Heart right ventricle (tissue), 16 donors: Measurements from ENCODE around the gene UBE2C. TPM values are rescaled to one million over a fixed set of nuclear protein-coding genes. Genes with fewer than 3 reads are reported as not detected.

Experiments
- ATAC-seq, 8 donors: fragments of 200-7000 bp; cut with Tn5 transposase; one replicate each; pipeline ENCODE4 v1.9.1; 2020; ENCODE audit warnings: mild to moderate bottlenecking in 8 of 8, moderate library complexity in 8 of 8, moderate number of reproducible peaks in 1 of 8
- DNase-seq, 2 donors: peaks; one replicate each; pipeline ENCODE4 v3.0.0-alpha.2; 2020
- H3K27ac ChIP-seq, 10 donors: fragments of 200-600 bp; sonication (generic) in 2 of 10; one replicate each; pipeline versions ENCODE4 v1.5.0 to v1.8.0; 2020 to 2022; ENCODE audit warnings: mild to moderate bottlenecking in 3 of 10
- H3K27me3 ChIP-seq, 7 donors: fragments of 200-600 bp; one replicate each; pipeline ENCODE4 v1.8.0; 2021 to 2022; ENCODE audit warnings: mild to moderate bottlenecking in 2 of 7
- H3K36me3 ChIP-seq, 9 donors: fragments of 200-600 bp; sonication (generic) in 1 of 9; one replicate each; pipeline versions ENCODE4 v1.5.0 to v1.8.0; 2020 to 2022; ENCODE audit warnings: mild to moderate bottlenecking in 2 of 9
- H3K4me1 ChIP-seq, 9 donors: fragments of 200-600 bp; sonication (generic) in 1 of 9; one replicate each; pipeline versions ENCODE4 v1.5.0 to v1.8.0; 2020 to 2022; ENCODE audit warnings: mild to moderate bottlenecking in 4 of 9
- H3K4me3 ChIP-seq, 10 donors: fragments of 200-600 bp; sonication (generic) in 2 of 10; one replicate each; pipeline versions ENCODE4 v1.5.0 to v1.8.0; 2020 to 2022; ENCODE audit warnings: mild to moderate bottlenecking in 7 of 10, moderate library complexity in 2 of 10
- H3K9me3 ChIP-seq, 11 donors: fragments of 200-600 bp in 10 of 11; sonication (generic) in 2 of 11; one replicate each; pipeline versions ENCODE4 v1.5.0 to v1.8.0; 2013 to 2022; ENCODE audit warnings: mild to moderate bottlenecking in 2 of 11, control low read depth in 1 of 11, moderate library complexity in 1 of 11
- WGBS, 2 donors: extraction: QIAGEN DNeasy Blood & Tissue Kit; methylation state at CpG; one replicate each; pipeline ENCODE4 v1.1.7; 2013; ENCODE audit warnings: inconsistent platforms in 1 of 2; 5-methylcytosine and 5-hydroxymethylcytosine counted together
- intact Hi-C, 10 donors: fragments of 100-400 bp; cut with DNase I; formaldehyde crosslinking; loops; one replicate each; pipeline versions ENCODE4 v1.11.1 to v1.14.2; 2022
- polyA plus RNA-seq, 2 donors: library from polyadenylated mRNA; stranded (reverse); fragments of 200-250 nt; gene quantifications; one replicate each; pipeline ENCODE4 v1.2.3, GENCODE V29; 2013
- total RNA-seq, 10 donors: library from RNA; stranded (reverse); fragmentation: NEBNext Ultra II Directional in 3 of 10; extraction: Animal tissue kit (Norgen Biotek cat#: 25700) in 3 of 10; gene quantifications; one replicate each; pipeline versions ENCODE4 v1.2.1 to v1.2.4, GENCODE V29; 2021 to 2023
- TF ChIP-seq, protein P1 (sequence below), 9 donors: fragments of 200-600 bp; sonication (generic) in 2 of 9; IDR thresholded peaks; one replicate each; pipeline versions ENCODE4 v1.5.0 to v1.8.0; 2021 to 2022; ENCODE audit warnings: antibody characterized with exemption in 9 of 9, mild to moderate bottlenecking in 5 of 9, moderate library complexity in 1 of 9
- donor health status: Arrhythmogenic right ventricular cardiomyopathy.
- donor health status: ischemic (EF 13 %, LVEDD 7.1; RV severe dilation, severe dysfunction).
- donor health status: healthy with polysubstance abuse.
- donor health status: DM: no; HTN: yes; CAD: no.
- donor health status: DM: no; HTN: no; CAD: no.
- donor health status: ischemic (EF 25% LVEDD 6.9; RV normal size, moderate dysfunction).
- donor health status: ischemic (EF 25% LVEDD 5.7; RV mildly dilated, moderate dysfunction).
- donor health status: healthy.
- donor health status: DM: yes; HTN: yes; CAD: no.
- donor health status: Ischemic cardiomyopathy.
- donor health status: ischemic (EF 35%, LVEDD 5.7; RV mildly dilated, moderate dysfunction).
- donor health status: nonischemic (EF 11% LVEDD 7.7; RV severe dilation, severe dysfunction).
- donor health status: DM: yes; HTN: yes; CAD: no.
- donor health status: PGD.
- donor health status: ischemic (EF 29% LVEDD 5.4; RV normal size, mild dysfunction).
- donor health status: nonischemic (EF 23%, LVEDD 6.1; RV moderate dilation, normal function).

Gene UBE2C
- total and polyA plus RNA-seq, 12 donors, result 0.37 to 8.6 (median 1.1) TPM; not detected in 2

DNA sequence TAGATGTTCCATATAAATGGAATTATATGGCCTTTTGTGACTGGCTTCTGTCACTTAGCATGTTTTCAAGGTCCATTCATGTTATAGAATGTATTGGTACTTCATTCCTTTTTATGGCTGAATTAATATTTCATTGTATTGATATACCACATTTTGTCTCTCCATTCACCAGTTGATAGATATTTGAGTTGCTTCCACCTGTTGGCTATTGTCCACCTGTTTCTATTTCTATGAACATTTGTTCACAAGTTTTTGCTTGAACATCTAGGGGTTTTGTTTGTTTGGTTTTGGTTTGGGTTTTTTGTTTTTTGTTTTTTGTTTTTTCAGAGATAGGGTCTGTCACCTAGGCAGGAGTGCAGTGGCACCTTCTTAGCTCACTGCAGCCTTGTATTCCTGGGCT is 44.0 kb upstream of the UBE2C start:
- TF ChIP-seq, protein P1, sequence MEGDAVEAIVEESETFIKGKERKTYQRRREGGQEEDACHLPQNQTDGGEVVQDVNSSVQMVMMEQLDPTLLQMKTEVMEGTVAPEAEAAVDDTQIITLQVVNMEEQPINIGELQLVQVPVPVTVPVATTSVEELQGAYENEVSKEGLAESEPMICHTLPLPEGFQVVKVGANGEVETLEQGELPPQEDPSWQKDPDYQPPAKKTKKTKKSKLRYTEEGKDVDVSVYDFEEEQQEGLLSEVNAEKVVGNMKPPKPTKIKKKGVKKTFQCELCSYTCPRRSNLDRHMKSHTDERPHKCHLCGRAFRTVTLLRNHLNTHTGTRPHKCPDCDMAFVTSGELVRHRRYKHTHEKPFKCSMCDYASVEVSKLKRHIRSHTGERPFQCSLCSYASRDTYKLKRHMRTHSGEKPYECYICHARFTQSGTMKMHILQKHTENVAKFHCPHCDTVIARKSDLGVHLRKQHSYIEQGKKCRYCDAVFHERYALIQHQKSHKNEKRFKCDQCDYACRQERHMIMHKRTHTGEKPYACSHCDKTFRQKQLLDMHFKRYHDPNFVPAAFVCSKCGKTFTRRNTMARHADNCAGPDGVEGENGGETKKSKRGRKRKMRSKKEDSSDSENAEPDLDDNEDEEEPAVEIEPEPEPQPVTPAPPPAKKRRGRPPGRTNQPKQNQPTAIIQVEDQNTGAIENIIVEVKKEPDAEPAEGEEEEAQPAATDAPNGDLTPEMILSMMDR (IDR thresholded peaks at IDR 0.05), result no peak
- DNase-seq (no peak), ATAC-seq (no peak)
- no peaks in the 10 kb centered on the region for H3K36me3 ChIP-seq
- intact Hi-C loops, result loop anchor here in 2 of 10 donors (5.0 to 10.0 kb wide), 2 partner anchors 221 to 324 kb away; partner anchors contain the start of gene EPPIN (in 1 of the 2)
- no peaks in the 10 kb centered on the region for H3K27me3 ChIP-seq
- H3K27ac ChIP-seq, result no peak overlapping the region
- no peak overlapping the region for H3K4me3 ChIP-seq
- H3K9me3 ChIP-seq, result no peaks in the 10 kb centered on the region
- H3K4me1 ChIP-seq, result peaks cover 0 to 13% (median 11%) of the 10 kb centered on the region in 9 donors

DNA sequence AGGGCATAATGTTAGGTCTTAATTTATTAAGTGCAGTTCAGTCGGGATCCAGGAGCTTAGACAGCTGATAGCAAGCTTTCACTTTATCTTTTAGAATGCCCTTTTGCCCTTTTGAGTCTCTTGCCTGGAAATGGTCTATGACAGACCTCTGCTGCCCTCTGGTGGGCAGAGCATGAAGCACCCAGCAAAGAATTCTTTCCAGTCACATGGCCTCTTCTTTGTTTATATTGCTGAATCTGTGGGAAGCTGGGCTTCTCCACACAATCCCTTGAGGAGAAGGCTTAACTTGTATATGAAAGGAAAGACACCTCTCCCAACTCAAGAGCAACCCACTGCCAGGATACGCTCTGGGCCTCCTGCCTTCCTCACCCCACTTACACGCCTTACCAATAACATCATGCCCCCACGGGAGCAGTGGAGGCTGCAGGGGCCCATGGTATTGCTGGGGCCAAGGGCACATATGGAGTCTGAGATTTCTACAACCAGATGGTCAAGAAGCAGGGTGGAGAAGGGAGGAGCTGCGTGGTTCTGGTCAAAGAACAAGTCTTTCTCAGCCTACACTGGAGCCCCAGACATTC is 41.2 kb upstream of the UBE2C start:
- Histone ChIP-seq H3K4me1 (peaks cover 0 to 13% (median 11%) of the 10 kb centered on the region in 9 donors), H3K27me3 (no peaks in the 10 kb centered on the region), H3K9me3 (no peaks in the 10 kb centered on the region), H3K4me3 (no peak overlapping the region), H3K36me3 (no peaks in the 10 kb centered on the region), H3K27ac (peak overlapping the region in 4 of 10 donors; percentile 26 to 47 (median 34))
- intact Hi-C loops, result loop anchor here in 9 of 10 donors (1.0 to 10.0 kb wide), 12 partner anchors 226 to 454 kb away; partner anchors contain the start of genes EPPIN (in 2 of the 9) and WFDC2 (in 1 of the 9)
- DNase-seq (peak; percentile 72 to 79), ATAC-seq (peak; percentile 62 to 90 (median 80))
- TF ChIP-seq, protein P1 (IDR thresholded peaks at IDR 0.05), result peak; percentile 91 to 98 (median 95)
- 28 to 37% methylated on average over 5 of the region's 5 CpGs for WGBS, 2 donors

DNA sequence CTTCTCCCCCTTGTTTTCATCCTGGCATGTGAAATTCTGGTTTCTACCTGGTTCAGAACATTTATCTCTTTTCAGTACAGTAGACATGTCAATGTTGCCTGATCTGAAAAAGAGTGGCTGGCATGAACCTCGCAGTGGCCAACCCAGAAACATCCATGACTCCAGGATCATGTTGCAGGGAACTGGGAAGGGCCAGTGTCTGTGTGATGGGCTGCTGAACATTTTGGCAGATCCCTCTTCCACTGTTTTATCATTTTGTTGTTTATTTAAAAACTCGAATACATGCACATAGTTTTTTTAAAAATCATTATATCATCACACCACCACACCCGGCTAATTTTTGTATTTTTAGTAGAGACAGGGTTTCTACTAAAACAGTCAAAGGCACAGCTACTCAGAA is 39.8 kb upstream of the UBE2C start:
- Histone ChIP-seq H3K9me3 (no peaks in the 10 kb centered on the region), H3K4me1 (peaks cover 0 to 13% (median 11%) of the 10 kb centered on the region in 9 donors), H3K36me3 (no peaks in the 10 kb centered on the region), H3K4me3 (no peak overlapping the region), H3K27ac (no peak overlapping the region), H3K27me3 (peaks cover 0 to 3% (median 0%) of the 10 kb centered on the region in 7 donors)
- no peak for ATAC-seq
- no peak for DNase-seq
- intact Hi-C loops, result loop anchor here in 9 of 10 donors (5.0 to 10.0 kb wide), 8 partner anchors 228 to 455 kb away; partner anchors contain the start of genes EPPIN (in 2 of the 9) and WFDC2 (in 1 of the 9)
- TF ChIP-seq, protein P1 (IDR thresholded peaks at IDR 0.05), result no peak
- 52 to 71% methylated on average over 3 of the region's 3 CpGs for WGBS, 2 donors

DNA sequence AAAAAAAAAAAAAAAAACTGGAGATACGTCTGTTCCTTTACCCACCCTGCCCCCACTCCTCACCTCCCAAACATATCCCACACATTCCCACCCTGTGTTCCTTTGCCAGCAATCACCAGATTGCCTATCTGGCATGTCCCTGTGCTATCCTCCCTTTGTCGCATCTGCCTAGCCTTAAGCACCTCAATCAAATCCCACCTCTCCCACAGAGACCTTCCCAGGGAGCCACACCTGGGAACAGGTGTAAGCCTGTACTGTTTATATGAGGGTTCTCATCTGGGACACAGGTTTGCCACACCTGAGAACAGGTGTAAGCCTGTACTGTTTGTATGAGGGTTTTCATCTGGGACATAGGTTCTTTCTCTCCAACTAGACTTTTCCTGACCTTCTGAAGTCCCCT is 37.5 kb upstream of the UBE2C start:
- ATAC-seq, result no peak
- intact Hi-C loops, result loop anchor here in 9 of 10 donors (5.0 to 10.0 kb wide), 8 partner anchors 230 to 458 kb away; partner anchors contain the start of genes EPPIN (in 2 of the 9) and WFDC2 (in 1 of the 9)
- DNase-seq, result no peak
- no peaks in the 10 kb centered on the region for H3K9me3 ChIP-seq
- H3K4me3 ChIP-seq, result no peak overlapping the region
- peaks cover 0 to 3% (median 0%) of the 10 kb centered on the region in 7 donors for H3K27me3 ChIP-seq
- peaks cover 0 to 31% (median 11%) of the 10 kb centered on the region in 9 donors for H3K4me1 ChIP-seq
- TF ChIP-seq, protein P1 (IDR thresholded peaks at IDR 0.05), result no peak
- WGBS, 2 donors, result 64 to 74% methylated on average over 2 of the region's 2 CpGs
- no peak overlapping the region for H3K27ac ChIP-seq
- H3K36me3 ChIP-seq, result no peaks in the 10 kb centered on the region
